ACC112 (cell line): Measurements from ENCODE around the gene DPP9.
"Not testable (repeated sequence)": the region's sequence is repeated elsewhere in the genome, so short reads cannot be mapped to it uniquely, and the experiment has no call there.

Source experiments
- H2AFZ ChIP-seq: fragments of 200-600 bp; sonication (generic); one replicate; pipeline ENCODE4 v1.6.0; 2017; ENCODE audit warnings: antibody characterized with exemption, low read length; ENCODE audit not compliant: unreplicated experiment
- H3K27ac ChIP-seq: fragments of 200-600 bp; sonication (generic); 2 replicates; pipeline ENCODE4 v1.5.1; 2014; ENCODE audit warnings: low read depth, mild to moderate bottlenecking, antibody characterized with exemption, low read length, moderate library complexity
- H3K27me3 ChIP-seq: fragments of 200-600 bp; sonication (generic); 2 replicates; pipeline ENCODE4 v1.6.1; 2014; ENCODE audit warnings: mild to moderate bottlenecking, antibody characterized with exemption, low read length, moderate library complexity, mixed read lengths; ENCODE audit not compliant: insufficient read depth
- H3K36me3 ChIP-seq: fragments of 200-600 bp; sonication (generic); 2 replicates; pipeline ENCODE4 v1.6.1; 2016; ENCODE audit warnings: mild to moderate bottlenecking, antibody characterized with exemption, low read length, moderate library complexity, mixed read lengths; ENCODE audit not compliant: insufficient read depth
- H3K4me1 ChIP-seq: fragments of 200-600 bp; sonication (generic); one replicate; pipeline ENCODE4 v1.6.1; 2016; ENCODE audit warnings: low read length, mixed read lengths; ENCODE audit not compliant: insufficient read depth, unreplicated experiment, control insufficient read depth
- H3K4me3 ChIP-seq: fragments of 200-600 bp; sonication (generic); 2 replicates; pipeline ENCODE4 v1.5.1; 2014; ENCODE audit warnings: mild to moderate bottlenecking, low read depth, low read length
- H3K79me2 ChIP-seq: fragments of 200-600 bp; sonication (generic); one replicate; pipeline ENCODE4 v1.6.0; 2016; ENCODE audit warnings: low read length; ENCODE audit not compliant: control insufficient read depth, unreplicated experiment, insufficient read depth

The DPP9 gene

DNA sequence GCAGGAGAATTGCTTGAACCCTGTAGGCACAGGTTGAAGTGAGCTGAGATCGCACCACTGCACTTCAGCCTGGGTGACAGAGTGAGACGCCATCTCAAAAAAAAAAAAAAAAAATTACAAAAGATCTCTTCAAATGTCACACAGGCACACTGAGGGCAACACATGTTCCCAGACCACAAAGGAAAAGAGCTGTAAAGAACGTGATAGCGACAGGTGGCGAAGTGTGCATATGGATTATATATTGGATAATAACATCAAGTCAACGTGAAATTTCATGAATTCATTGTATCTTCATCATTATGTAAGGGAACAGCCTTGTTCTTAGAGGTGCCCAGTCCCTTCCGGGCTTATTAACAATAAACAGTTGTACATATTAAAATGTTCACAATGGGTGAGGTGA is 31.8 kb upstream of the DPP9 start:
- Histone ChIP-seq H3K27me3 (no peaks in the 10 kb centered on the region; the same call in 1 of the 2 replicates), H3K4me1 (peaks cover 3% of the 10 kb centered on the region), H3K4me3 (no peak overlapping the region), H3K79me2 (no peaks in the 10 kb centered on the region), H3K36me3 (no peaks in the 10 kb centered on the region), H2AFZ (no peak overlapping the region), H3K27ac (no peak overlapping the region)

DNA sequence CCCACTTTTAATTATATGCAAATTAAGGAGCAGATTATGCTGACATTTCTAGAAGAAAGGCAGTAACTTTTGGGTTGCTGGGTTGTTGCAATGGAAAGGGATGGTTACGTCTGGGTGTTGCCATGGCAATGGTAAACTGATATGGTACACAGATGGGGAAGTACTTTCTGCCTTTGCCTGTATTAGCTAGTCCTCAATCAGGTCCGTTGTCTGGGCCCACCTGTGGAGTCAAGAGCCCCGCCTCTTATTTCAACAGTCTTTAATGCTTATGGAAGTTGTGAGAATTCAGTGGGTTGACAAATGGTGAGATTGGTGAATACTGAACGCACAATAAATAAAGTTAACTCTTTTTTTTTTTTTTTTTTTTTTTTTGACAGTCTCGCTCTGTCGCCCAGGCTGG is 30.6 kb upstream of the DPP9 start:
- Histone ChIP-seq H3K27me3 (no peaks in the 10 kb centered on the region), H3K27ac (no peak overlapping the region)

DNA sequence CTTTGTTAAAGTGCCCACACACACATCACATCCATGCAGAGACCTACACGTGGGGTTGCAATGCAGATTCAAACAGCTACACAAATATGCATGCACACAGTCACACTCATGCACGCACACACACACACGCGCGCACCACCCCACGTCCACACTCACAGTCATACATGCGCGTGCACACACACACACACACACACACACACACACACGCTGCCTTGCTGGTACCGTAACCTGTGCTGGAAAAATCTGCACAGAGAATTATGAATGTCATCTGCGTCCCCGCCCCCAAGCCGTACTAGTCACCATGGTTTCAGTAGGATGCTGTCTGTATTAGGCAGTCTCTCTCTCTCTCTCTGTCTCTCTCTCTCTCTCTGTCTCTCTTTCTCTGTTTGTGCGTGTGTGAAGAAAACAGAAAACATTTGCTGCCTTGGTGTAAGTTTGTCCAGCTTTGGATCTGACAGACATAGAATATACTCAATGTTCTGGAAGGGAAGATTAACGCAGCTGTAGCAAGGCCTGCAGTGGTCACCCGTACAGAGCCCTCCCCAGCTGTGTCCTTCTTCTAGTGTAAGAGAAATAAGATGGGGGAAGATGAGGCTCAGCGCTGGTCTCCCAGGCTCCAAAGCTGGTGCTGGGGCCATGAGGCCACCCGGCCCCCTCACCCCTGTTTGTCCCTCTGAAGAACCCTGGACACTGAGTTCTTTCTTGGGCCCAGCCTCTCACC is 26.4 kb upstream of the DPP9 start:
- H3K27me3 ChIP-seq: no peaks in the 10 kb centered on the region
- no peak overlapping the region for H3K4me3 ChIP-seq
- no peaks in the 10 kb centered on the region for H3K36me3 ChIP-seq
- H3K4me1 ChIP-seq: peaks cover 2% of the 10 kb centered on the region
- no peak overlapping the region for H3K27ac ChIP-seq
- no peaks in the 10 kb centered on the region for H3K79me2 ChIP-seq
- H2AFZ ChIP-seq: no peak overlapping the region

More for the DNA sequence above, 30.6 kb upstream of the DPP9 start:
- no peak overlapping the region for H3K4me3 ChIP-seq
- H3K36me3 ChIP-seq: no peaks in the 10 kb centered on the region
- H3K79me2 ChIP-seq: no peaks in the 10 kb centered on the region
- H2AFZ ChIP-seq: no peak overlapping the region
- H3K4me1 ChIP-seq: no peaks in the 10 kb centered on the region

DNA sequence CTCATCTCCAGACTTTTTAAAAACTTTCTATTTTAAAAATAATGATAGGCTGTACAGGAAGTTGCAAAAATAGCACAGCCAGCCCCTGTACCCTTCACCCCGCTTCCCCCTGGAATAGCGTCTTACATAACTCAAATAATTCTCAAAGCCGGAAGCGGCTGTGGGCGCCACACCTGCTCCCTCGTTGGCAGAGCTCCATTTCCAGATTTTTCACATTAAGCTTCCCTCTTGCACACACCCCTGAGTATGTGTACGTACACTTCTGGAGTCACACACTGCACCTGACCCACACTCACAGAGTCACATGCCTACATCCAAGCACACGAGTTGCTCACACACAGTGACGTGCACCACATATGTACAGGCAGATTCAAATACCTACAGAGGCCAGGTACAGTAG is 24.9 kb upstream of the DPP9 start:
- Histone ChIP-seq H2AFZ (no peak overlapping the region), H3K27me3 (no peaks in the 10 kb centered on the region), H3K4me3 (no peak overlapping the region), H3K27ac (no peak overlapping the region), H3K4me1 (peaks cover 7% of the 10 kb centered on the region), H3K79me2 (no peaks in the 10 kb centered on the region), H3K36me3 (no peaks in the 10 kb centered on the region)

DNA sequence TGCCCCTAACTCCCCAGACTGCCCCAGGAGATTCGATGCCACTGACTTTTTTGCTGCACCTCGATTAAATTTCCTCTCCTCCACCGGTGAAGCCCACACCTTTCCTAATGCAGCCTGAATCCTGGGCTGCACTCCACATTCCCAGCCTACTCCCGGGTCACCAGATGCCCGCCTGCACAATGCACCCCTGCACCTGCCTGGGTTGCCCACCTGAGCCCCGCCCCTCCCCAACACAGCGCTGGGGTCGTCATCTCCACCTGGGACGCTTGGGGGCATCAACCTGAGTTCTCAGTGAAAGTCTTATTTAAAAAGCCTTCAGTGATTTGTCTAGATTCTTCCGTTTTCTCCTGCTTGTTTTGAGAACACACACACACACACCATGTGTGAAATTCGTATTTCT is 24.5 kb upstream of the DPP9 start:
- H3K36me3 ChIP-seq: no peaks in the 10 kb centered on the region
- no peaks in the 10 kb centered on the region for H3K79me2 ChIP-seq
- no peaks in the 10 kb centered on the region for H3K27me3 ChIP-seq
- no peak overlapping the region for H3K4me3 ChIP-seq
- peaks cover 7% of the 10 kb centered on the region for H3K4me1 ChIP-seq
- no peak overlapping the region for H2AFZ ChIP-seq
- no peak overlapping the region for H3K27ac ChIP-seq

DNA sequence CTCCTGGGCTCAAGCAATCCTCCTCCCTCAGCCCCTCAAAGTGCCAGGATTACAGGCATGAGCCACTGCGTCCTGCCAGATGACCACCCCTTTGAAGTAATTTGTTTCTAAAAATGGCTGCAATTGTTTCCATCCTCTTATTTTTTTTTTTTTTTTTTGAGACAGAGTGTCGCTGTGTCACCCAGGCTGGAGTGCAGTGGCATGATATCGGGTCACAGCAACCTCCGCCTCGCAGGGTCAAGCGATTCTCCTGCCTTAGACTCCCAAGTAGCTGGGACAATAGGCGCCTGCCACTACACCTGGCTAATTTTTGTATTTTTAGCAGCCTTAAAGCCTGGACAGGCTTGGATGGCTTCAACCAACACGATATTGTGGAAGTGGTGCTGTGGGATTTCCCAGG is 22.3 kb upstream of the DPP9 start:
- H3K36me3 ChIP-seq: no peaks in the 10 kb centered on the region
- no peak overlapping the region for H3K27ac ChIP-seq
- H3K27me3 ChIP-seq: no peaks in the 10 kb centered on the region
- no peak overlapping the region for H3K4me3 ChIP-seq
- H3K79me2 ChIP-seq: no peaks in the 10 kb centered on the region
- peaks cover 7% of the 10 kb centered on the region for H3K4me1 ChIP-seq
- H2AFZ ChIP-seq: no peak overlapping the region

DNA sequence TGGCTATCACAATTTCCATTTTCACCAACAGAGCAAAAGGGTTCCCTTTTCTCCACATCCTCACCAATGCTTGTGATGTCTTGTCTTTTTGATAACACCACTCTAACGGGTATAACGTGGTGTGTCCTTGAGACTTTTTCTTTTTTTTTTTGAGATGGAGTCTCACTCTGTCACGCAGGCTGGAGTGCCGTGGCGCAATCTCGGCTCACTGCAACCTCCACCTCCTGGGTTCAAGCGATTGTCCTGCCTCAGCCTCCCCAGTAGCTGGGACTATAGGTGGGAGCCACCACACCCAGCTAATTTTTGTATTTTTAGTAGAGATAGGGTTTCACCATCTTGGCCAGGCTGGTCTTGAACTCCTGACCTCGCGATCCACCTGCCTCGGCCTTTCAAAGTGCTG is 21.5 kb upstream of the DPP9 start:
- not testable (repeated sequence) for H2AFZ ChIP-seq
- peak overlapping the region; percentile 66 for H3K27ac ChIP-seq

DNA sequence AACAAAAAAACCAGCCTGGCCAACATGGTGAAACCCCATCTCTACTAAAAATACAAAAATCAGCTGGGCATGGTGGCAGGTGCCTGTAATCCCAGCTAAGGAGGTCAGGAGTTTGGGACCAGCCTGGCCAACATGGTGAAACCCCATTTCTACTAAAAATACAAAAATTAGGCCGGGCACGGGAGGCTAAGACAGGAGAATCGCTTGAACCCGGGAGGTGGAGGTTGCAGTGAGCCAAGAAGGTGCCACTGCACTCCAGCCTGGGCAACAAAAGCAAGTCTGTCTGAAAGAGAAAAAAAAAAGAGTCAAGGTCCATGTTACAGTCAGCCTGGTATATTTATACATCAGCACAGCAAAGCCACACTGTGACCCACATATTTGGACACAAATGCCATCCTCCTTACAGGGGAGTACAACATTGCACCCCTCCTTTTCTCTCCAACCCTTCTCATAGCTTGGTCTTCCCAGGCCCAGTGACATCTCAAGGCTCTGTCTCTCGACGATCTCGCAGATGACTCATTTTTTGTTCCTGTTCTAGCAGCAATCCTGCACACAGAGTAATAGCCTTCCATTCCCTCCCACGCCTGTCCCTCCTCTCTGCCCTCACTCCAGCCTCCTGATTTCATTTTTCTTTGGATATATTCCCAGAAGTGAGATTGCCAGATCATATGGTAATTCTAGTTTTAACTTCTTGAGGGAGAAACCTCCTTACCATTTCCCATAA is 21.0 kb upstream of the DPP9 start:
- peak overlapping the region; percentile 66 for H3K27ac ChIP-seq
- 0 out of 2 replicates have a peak overlapping the region, but pooled peaks have one; percentile 21 for H3K4me3 ChIP-seq
- H3K4me1 ChIP-seq: peaks cover 7% of the 10 kb centered on the region
- no peaks in the 10 kb centered on the region for H3K27me3 ChIP-seq
- H3K36me3 ChIP-seq: no peaks in the 10 kb centered on the region
- H2AFZ ChIP-seq: no peak overlapping the region
- H3K79me2 ChIP-seq: no peaks in the 10 kb centered on the region

More for the DNA sequence above, 21.5 kb upstream of the DPP9 start:
- H3K4me3 ChIP-seq: 0 out of 2 replicates have a peak overlapping the region, but pooled peaks have one; percentile 21
- H3K27me3 ChIP-seq, H3K4me1 ChIP-seq, H3K79me2 ChIP-seq, H3K36me3 ChIP-seq: not testable (repeated sequence)

DNA sequence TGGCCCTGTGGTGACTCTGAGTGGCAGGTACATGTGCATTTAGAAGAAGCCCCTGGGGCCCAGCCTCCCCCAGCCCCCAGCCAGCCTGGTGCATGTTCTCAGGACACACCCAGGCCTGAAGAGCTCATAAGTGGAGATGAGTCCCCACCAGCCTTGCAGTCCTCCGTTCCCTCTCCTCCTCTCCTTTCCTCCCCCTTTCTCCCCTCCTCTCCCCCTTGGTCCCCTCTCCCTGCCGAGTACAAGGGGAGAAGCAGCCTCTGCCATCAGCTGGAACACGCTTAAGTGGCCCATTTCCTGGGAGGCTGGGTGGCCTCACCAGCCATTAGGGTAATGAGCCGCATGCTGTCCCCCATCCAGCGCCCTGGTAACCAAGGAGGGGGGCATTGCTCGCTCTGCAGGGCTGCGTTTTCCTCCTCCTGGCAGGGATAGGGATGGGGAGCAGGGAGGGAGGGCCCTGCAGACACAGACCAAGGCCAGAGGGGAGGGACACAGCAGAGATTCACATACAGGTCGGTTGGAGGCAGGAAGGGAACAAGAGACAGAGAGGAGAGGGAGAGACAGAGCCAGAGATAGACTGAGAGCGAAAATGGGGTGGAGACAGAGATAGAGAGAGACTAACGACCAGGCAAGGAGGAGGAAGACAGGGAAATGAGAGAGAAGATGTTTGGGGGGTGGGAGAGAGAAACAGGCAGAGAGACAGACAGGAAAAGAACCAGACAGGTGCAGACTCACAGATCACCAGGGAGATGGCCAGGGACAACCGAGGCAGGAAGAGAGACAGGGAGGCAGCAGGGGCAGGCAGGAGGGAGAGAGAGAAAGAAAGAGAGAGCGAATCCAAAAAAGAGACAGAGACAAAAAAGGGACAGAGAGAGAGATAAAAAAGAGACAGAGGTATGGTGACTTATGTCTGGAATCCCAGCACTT is 19.3 kb upstream of the DPP9 start:
- H3K27ac ChIP-seq: no peak overlapping the region
- peaks cover 7% of the 10 kb centered on the region for H3K4me1 ChIP-seq
- H3K4me3 ChIP-seq: no peak overlapping the region
- H3K27me3 ChIP-seq: no peaks in the 10 kb centered on the region
- no peaks in the 10 kb centered on the region for H3K36me3 ChIP-seq
- H2AFZ ChIP-seq: no peak overlapping the region
- H3K79me2 ChIP-seq: no peaks in the 10 kb centered on the region

DNA sequence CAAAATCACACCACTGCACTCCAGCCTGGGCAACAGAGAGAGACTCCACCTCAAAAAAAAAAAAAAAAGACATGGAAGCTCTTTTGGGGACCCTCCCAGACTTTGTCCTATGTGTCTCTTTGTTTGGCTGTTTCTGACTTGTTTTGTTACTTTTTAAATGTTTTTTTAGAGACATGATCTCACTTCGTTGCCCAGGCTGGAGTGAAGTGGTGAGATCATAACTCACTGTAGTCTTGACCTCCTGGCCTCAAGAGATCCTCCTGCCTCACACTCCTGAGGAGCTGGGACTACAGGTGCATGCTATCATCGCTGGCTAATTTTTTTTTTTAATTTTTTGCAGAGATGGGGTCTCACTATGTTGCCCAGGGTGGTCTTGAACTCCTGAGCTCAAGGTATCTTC is 16.4 kb upstream of the DPP9 start:
- H3K4me3 ChIP-seq: no peak overlapping the region
- no peak overlapping the region for H3K27ac ChIP-seq
- H2AFZ ChIP-seq: no peak overlapping the region
- no peaks in the 10 kb centered on the region for H3K36me3 ChIP-seq
- H3K27me3 ChIP-seq: no peaks in the 10 kb centered on the region
- no peaks in the 10 kb centered on the region for H3K79me2 ChIP-seq
- H3K4me1 ChIP-seq: peaks cover 5% of the 10 kb centered on the region
